ENCODE data around the gene ATN1. TPM values are rescaled to one million over a fixed set of nuclear protein-coding genes. Genes with fewer than 3 reads are reported as not detected.

ATN1 gene
- total RNA-seq, 1 donor from 2014 or later: 144 TPM

DNA sequence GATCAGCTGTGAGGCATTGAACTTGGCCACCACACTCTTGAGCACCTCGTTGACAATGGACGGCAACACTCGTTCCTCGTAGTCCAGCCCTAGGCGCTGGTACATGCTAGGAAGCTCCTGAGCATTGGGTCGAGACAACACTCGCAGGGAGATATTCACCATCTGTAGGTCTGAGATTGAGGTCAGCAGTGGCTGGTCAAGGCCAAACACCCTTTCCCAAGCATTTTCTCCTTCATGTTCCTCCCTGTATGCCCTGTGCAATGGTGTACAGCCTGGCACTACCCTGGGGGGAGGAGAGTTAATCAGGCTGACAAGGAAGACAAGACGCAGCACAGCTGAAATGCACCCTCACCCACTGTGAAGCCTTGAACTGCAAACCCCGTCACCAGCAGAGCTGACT lies 40.7 kb downstream of the ATN1 start:
- peaks cover 37% of the 10 kb centered on the region for H3K4me1 Mint-ChIP-seq (ENCODE audit: unreplicated experiment)
- H3K36me3 Mint-ChIP-seq (ENCODE audit: low read depth, unreplicated experiment): peaks cover 31% of the 10 kb centered on the region
- no peak for DNase-seq (ENCODE audit: low spot score)
- H3K27me3 Mint-ChIP-seq (ENCODE audit: unreplicated experiment): peaks cover 20% of the 10 kb centered on the region
- peak overlapping the region; percentile 89 for H3K27ac Mint-ChIP-seq (ENCODE audit: unreplicated experiment)
- peak overlapping the region; percentile 100 for H3K4me3 Mint-ChIP-seq (ENCODE audit: unreplicated experiment)
- TF ChIP-seq, protein P1, sequence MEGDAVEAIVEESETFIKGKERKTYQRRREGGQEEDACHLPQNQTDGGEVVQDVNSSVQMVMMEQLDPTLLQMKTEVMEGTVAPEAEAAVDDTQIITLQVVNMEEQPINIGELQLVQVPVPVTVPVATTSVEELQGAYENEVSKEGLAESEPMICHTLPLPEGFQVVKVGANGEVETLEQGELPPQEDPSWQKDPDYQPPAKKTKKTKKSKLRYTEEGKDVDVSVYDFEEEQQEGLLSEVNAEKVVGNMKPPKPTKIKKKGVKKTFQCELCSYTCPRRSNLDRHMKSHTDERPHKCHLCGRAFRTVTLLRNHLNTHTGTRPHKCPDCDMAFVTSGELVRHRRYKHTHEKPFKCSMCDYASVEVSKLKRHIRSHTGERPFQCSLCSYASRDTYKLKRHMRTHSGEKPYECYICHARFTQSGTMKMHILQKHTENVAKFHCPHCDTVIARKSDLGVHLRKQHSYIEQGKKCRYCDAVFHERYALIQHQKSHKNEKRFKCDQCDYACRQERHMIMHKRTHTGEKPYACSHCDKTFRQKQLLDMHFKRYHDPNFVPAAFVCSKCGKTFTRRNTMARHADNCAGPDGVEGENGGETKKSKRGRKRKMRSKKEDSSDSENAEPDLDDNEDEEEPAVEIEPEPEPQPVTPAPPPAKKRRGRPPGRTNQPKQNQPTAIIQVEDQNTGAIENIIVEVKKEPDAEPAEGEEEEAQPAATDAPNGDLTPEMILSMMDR (IDR thresholded peaks at IDR 0.05; ENCODE audit: unreplicated experiment): no peak
- no peaks in the 10 kb centered on the region for H3K9me3 Mint-ChIP-seq (ENCODE audit: unreplicated experiment)

DNA sequence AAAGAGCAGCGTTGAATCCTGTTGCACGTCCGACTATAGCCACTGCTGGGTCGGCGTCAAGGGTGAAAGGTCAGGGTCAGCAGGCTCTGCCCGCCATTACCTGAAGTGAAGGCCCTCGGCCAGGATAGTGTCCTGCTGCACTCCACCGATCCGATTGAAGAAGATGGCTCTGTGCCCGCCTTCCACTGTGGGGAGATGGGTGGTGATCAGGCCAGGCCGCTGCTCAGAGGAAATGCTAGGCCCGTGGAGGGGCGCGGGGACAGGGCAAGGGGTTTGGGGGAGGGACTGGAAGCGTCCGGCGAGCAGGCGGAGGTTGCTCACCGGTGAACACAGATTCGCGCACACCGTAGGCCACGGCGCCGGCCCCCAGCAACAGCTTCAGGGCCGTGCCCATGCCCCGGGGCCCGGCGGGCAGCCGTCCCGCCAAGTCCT lies 42.4 kb downstream of the ATN1 start:
- Mint-ChIP-seq H3K36me3 (ENCODE audit: low read depth, unreplicated experiment) (peaks cover 31% of the 10 kb centered on the region), H3K27ac (ENCODE audit: unreplicated experiment) (peak overlapping the region; percentile 90), H3K4me3 (ENCODE audit: unreplicated experiment) (peak overlapping the region; percentile 100), H3K4me1 (ENCODE audit: unreplicated experiment) (peaks cover 30% of the 10 kb centered on the region), H3K27me3 (ENCODE audit: unreplicated experiment) (peaks cover 18% of the 10 kb centered on the region), H3K9me3 (ENCODE audit: unreplicated experiment) (no peaks in the 10 kb centered on the region)
- TF ChIP-seq, protein P1 (IDR thresholded peaks at IDR 0.05; ENCODE audit: unreplicated experiment): no peak
- DNase-seq (ENCODE audit: low spot score): no peak

GRCh38 chr12:6974180-6974579 lies 46.4 kb downstream of the ATN1 start:
- Mint-ChIP-seq H3K4me1 (ENCODE audit: unreplicated experiment) (peaks cover 16% of the 10 kb centered on the region), H3K27me3 (ENCODE audit: unreplicated experiment) (peaks cover 12% of the 10 kb centered on the region), H3K36me3 (ENCODE audit: low read depth, unreplicated experiment) (peaks cover 36% of the 10 kb centered on the region), H3K4me3 (ENCODE audit: unreplicated experiment) (no peak overlapping the region), H3K27ac (ENCODE audit: unreplicated experiment) (no peak overlapping the region), H3K9me3 (ENCODE audit: unreplicated experiment) (no peaks in the 10 kb centered on the region)
- no peak for DNase-seq (ENCODE audit: low spot score)
- TF ChIP-seq, protein P1 (IDR thresholded peaks at IDR 0.05; ENCODE audit: unreplicated experiment): no peak

GRCh38 chr12:6975297-6976032 lies 47.7 kb downstream of the ATN1 start:
- H3K9me3 Mint-ChIP-seq (ENCODE audit: unreplicated experiment): no peaks in the 10 kb centered on the region
- H3K27ac Mint-ChIP-seq (ENCODE audit: unreplicated experiment): peak overlapping the region; percentile 37
- peak overlapping the region; percentile 9 for H3K4me3 Mint-ChIP-seq (ENCODE audit: unreplicated experiment)
- TF ChIP-seq, protein P1 (IDR thresholded peaks at IDR 0.05; ENCODE audit: unreplicated experiment): no peak
- H3K36me3 Mint-ChIP-seq (ENCODE audit: low read depth, unreplicated experiment): peaks cover 34% of the 10 kb centered on the region
- DNase-seq (ENCODE audit: low spot score): no peak
- H3K4me1 Mint-ChIP-seq (ENCODE audit: unreplicated experiment): peaks cover 9% of the 10 kb centered on the region
- H3K27me3 Mint-ChIP-seq (ENCODE audit: unreplicated experiment): peaks cover 10% of the 10 kb centered on the region

GRCh38 chr12:6977653-6978052 lies 49.9 kb downstream of the ATN1 start:
- Mint-ChIP-seq H3K27ac (ENCODE audit: unreplicated experiment) (no peak overlapping the region), H3K27me3 (ENCODE audit: unreplicated experiment) (peaks cover 1% of the 10 kb centered on the region), H3K4me3 (ENCODE audit: unreplicated experiment) (no peak overlapping the region), H3K36me3 (ENCODE audit: low read depth, unreplicated experiment) (peaks cover 39% of the 10 kb centered on the region), H3K4me1 (ENCODE audit: unreplicated experiment) (no peaks in the 10 kb centered on the region), H3K9me3 (ENCODE audit: unreplicated experiment) (no peaks in the 10 kb centered on the region)
- TF ChIP-seq, protein P1 (IDR thresholded peaks at IDR 0.05; ENCODE audit: unreplicated experiment): no peak
- DNase-seq (ENCODE audit: low spot score): no peak

All from endothelial cell (in vitro differentiated cells).